GM12891 (cell line): Measurements from ENCODE around the gene ING5.
"Not testable (repeated sequence)": the region's sequence is repeated elsewhere in the genome, so short reads cannot be mapped to it uniquely, and the experiment has no call there.

Source experiments
- DNase-seq: peaks from one replicate; pipeline ENCODE4 v3.0.0; 2011; ENCODE audit warnings: low spot score; ENCODE audit not compliant: insufficient read length
- FAIRE-seq: peaks from 2 replicates; lab custom pipeline; 2011; peaks lifted over from hg19 to GRCh38; lab: Jason Lieb, UNC
- PAX5 ChIP-seq: IDR thresholded peaks from 2 replicates; pipeline ENCODE4 v1.6.1; 2011; ENCODE audit warnings: low read length, moderate library complexity, mild to moderate bottlenecking; ENCODE audit not compliant: insufficient read depth, severe bottlenecking
- POLR2A ChIP-seq: IDR thresholded peaks from 2 replicates; pipeline ENCODE4 v1.6.1; 2011; ENCODE audit warnings: low read depth, low read length, control low read depth
- POLR2AphosphoS5 ChIP-seq: IDR thresholded peaks from 2 replicates; pipeline ENCODE4 v1.6.1; 2011; ENCODE audit warnings: low read depth, low read length, control low read depth
- POU2F2 ChIP-seq: IDR thresholded peaks from 2 replicates; pipeline ENCODE4 v1.6.1; 2011; ENCODE audit warnings: low read depth, mild to moderate bottlenecking, control low read depth, low read length, moderate library complexity
- SPI1 ChIP-seq: IDR thresholded peaks from 2 replicates; pipeline ENCODE4 v1.6.1; 2011; ENCODE audit warnings: low read depth, low read length, control low read depth
- TAF1 ChIP-seq: IDR thresholded peaks from 2 replicates; pipeline ENCODE4 v1.6.1; 2011; ENCODE audit warnings: low read depth, low read length, control low read depth

Gene ING5

DNA sequence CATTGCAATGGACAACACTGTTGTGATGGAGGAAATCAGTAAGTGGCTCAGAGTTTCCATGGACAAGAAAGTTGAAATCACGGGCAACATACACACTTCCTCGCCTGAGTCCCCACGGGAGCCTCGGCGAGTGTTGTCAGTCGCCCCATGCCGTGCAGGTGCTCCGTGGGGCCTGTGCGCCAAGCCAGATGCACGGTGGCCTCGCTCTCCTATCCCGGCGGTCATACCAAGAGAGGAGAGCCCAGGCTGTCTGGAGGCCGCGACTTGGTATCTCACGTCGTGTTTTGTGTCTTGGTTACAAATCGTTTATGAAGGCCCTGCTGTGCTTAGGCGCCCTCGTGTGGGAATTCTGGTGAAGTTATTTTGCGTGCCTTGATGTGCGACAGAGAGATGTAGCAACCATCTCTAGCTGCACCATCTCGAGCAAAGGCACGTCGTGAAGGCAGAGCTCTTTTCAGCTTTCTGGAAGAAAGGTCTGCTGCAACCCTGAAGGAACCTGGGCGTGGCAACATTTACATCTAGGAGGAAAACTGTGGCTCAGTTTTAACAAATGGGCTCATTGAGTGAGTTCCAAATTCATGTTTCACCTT, 42.6 kb upstream of the ING5 start:
- FAIRE-seq (peak; percentile 58), DNase-seq (no peak)
- TF ChIP-seq POLR2AphosphoS5, result no peak
- no peak for TF ChIP-seq TAF1
- TF ChIP-seq SPI1, result no peak
- TF ChIP-seq POLR2A, result no peak
- no peak for TF ChIP-seq PAX5
- no peak for TF ChIP-seq POU2F2

DNA sequence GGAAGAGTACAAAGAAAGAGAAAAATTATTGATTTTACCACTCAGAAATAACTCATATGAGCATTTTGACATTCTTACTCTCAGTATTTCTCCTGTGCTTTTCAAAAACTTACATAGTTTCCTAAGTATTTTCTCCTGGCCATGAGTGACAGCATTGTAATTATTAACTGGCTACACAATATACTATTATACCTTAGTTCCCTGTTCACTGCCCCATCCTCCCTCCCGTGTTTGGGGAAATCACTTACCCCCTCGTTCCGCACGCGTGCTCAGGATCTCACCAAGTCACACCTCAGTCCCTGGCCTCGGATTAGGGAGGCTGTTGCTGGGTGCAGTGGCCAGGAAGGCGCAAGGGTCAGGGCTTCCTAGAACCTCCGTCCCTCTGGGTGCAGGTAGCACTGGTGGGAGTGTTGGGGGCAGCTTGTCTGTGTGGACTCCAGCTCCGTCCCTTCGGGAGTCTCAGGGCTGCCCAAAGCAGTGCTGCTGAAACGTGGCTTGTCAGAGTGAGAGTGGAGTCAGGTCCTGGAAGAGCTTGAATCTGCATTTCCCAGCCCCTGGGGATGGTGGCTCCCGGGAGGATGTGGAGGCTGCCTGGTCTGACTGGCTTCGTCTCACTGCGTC, 41.1 kb upstream of the ING5 start:
- FAIRE-seq (no peak), DNase-seq (no peak)
- TF ChIP-seq TAF1, result no peak
- TF ChIP-seq SPI1, result no peak
- TF ChIP-seq POU2F2, result no peak
- TF ChIP-seq POLR2A, result no peak
- TF ChIP-seq PAX5, result no peak
- no peak for TF ChIP-seq POLR2AphosphoS5

DNA sequence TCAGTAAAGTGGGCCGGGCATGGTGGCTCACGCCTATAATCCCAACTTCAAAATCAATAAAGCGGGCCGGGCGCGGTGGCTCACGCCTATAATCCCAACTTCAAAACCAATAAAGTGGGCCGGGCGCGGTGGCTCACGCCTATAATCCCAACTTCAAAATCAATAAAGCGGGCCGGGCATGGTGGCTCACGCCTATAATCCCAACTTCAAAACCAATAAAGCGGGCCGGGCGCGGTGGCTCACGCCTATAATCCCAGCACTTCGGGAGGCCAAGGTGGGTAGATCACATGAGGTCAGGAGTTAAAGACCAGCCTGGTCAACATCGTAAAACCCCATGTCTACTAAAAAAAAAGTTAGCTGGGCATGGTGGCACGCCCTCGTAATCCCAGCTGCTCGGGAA, 39.1 kb upstream of the ING5 start:
- DNase-seq, FAIRE-seq: not testable (repeated sequence)

DNA sequence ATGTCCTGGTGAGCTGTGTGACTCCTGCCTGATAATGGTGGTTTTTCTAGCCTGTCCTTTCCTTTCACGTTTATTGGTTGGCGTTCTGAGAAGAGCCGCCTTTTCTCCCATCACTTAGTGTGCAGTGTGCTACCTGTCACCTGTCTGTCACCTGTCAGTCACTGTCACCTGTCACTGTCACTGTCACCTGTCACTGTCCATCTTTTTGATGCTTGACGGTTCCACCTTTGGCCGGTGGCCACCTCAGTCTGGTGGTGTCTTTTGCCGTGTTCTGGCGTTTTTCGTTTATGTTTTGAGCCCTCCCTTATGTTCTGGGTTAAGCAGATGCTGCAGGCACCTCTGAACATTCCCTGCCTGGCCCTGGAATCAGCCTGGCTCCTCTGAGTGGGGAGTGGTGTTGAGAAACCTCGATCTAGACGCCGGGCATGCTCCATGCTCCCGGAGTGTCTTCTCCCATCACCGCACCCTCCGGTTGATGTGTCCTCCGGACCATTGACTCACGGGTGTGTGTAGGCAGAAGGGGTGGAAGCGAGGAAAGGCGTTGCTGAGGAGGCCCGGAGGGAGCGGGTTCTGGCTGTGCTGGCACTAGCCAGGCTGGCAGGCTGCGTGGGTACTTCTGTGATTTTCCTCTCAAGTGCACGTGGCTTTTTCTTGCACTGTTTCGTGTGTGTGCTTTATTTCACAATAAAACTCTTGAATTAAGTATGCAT, 36.0 kb upstream of the ING5 start:
- DNase-seq (no peak), FAIRE-seq (peak; percentile 13)
- no peak for TF ChIP-seq SPI1
- no peak for TF ChIP-seq POLR2A
- TF ChIP-seq TAF1, result no peak
- TF ChIP-seq PAX5, result no peak
- no peak for TF ChIP-seq POU2F2
- no peak for TF ChIP-seq POLR2AphosphoS5

DNA sequence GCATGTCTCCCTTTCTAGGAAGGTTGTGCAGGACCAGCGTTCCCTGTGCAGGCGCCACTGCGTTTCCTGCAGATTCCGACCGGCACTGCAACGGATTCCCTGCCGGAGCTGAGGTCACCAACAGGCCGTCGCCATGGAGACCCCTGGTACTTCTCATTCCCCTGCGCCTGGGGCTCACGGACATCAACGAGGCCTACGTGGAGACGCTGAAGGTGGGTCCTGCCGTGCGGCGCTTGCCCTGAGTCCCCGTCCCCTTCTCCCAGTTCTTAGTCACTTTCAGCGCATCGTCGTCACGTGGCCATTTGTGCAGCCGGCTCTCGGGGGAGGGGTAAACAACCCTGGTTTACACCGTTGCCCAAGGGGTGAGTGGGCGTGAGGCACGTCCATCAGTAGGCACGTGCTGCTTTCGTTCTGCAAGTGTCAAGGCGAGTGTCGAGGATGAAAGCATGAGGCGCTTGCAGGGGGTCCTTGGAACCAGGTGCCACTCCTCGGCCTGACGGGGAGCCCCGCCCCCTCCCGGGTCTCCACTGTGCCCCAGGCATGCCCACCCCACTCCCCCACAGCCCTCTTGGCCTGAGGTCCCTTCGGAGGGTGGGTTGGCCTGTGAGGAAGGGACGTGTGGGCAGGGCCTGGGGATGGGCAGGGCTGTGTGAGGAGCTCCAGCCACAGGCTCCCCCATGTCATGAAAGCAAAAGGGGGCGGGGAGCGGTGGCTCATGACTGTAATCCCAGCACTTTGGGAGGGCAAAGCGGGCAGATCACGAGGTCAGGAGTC, 35.0 kb upstream of the ING5 start:
- TF ChIP-seq SPI1, result no peak
- TF ChIP-seq POLR2A, result no peak
- no peak for TF ChIP-seq POU2F2
- no peak for TF ChIP-seq PAX5
- TF ChIP-seq POLR2AphosphoS5, result no peak
- TF ChIP-seq TAF1, result no peak
- DNase-seq, result no peak
- FAIRE-seq, result no peak

DNA sequence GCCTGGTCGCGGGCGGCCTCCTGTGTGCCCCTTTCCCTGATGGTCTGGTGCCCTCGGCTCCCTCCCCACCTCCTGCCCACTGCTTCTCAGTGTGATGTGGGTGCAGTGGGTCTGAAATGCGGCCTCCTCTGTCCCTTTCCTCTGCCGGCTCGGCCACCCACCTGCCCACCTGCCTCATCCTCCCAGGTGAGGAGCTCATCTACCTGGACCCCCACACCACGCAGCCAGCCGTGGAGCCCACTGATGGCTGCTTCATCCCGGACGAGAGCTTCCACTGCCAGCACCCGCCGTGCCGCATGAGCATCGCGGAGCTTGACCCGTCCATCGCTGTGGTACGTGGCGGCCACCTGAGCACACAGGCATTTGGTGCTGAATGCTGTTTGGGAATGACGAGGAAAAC, 33.5 kb upstream of the ING5 start:
- no peak for DNase-seq
- FAIRE-seq, result no peak
- TF ChIP-seq SPI1 (no peak), TAF1 (no peak), POLR2AphosphoS5 (no peak), POLR2A (no peak), PAX5 (no peak), POU2F2 (no peak)

DNA sequence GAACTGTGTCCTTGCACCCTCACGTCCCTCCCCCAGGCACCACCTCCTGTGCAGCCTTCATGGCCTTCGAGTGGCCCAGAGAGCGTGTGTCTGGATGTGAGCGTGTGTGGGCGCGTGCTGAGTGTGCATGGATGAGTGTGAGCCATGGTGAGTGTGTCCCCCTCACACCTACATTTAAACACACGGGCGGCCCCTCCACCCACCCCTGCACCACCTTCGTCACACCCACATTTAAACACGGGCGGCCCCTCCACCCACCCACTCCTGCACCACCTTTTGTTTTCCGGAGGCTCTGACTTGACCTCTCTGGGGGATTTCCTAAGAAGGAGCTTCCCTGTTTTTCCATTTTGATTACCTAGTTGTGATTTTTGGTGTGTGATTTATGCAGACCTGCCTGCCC, 33.0 kb upstream of the ING5 start:
- DNase-seq (no peak), FAIRE-seq (no peak)
- TF ChIP-seq SPI1 (no peak), TAF1 (no peak), PAX5 (no peak), POLR2A (no peak), POU2F2 (no peak), POLR2AphosphoS5 (no peak)

DNA sequence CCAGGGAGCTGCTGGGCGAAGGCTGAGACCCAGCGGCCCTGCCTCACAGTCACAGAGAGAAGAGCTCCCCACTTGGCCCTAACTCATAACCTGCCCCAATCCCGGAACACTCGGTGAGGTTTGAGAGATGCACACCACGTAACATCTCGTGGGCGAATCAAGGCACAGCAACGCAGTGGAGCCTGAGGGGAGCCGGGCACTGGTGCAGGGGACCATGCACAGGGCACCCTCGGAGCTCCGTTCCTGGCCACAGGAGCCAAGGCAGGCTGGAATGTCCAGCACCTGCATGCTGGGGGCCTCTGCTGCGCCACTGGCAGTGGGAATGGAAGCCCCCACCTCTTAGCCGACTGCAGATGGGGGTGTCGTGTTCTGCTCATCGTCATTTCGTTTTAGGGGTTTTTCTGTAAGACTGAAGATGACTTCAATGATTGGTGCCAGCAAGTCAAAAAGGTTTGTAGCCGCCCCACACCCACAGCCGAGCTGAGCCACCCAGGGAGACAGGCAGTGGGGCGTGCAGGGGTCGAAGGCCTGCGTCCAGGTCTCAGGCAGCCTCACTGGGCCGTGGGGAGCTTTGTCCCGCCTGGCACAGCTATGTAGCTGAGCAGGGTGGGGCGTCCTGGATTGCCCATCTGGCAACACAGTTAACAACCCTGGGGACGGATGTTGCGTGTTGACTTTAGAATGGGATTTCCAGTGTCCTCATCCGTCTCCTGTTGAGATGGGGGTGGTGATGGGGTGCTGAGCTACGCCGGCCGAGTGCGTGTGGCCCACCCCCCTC, 31.3 kb upstream of the ING5 start:
- FAIRE-seq (no peak), DNase-seq (no peak)
- TF ChIP-seq POLR2AphosphoS5 (no peak), PAX5 (no peak)

DNA sequence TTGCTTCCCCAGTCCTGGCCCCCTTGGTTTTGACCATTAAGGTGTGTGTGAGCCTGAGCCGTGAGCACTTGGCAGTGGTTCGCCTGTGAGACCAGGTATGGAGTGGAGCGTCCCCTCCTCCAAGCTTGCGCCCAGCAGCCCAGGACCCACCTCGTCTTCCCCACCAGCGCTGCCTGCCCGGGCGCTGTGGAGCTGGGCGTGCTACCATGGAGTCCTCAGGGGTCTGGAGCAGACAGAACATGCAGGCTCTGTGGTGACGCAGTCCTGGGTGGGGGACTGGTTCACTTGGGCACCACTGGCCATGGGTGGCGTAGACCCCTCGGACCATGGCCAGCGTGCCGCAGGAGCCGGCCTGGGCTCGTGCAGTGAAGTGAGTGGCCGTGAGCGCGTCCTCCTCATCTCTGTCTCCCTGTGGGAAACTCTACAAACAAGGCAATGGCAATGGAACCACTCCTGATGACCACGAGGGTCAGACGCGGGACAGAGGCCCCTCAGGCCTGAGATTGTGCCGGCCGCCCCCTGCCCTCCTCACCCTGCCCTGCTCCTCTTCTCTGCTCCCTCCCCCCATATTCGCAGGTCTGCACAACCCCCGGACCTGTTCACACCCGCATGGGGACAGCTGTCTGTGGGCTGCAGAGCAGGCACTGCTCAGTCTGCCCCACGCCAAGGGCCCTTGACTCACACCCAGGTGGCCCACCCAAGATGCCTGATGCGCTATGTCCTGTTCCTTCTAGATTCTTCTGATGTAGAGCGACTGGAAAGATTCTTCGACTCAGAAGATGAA, 30.2 kb upstream of the ING5 start:
- TF ChIP-seq PAX5 (no peak), POLR2A (no peak), POLR2AphosphoS5 (no peak), POU2F2 (no peak), TAF1 (no peak), SPI1 (no peak)
- DNase-seq (no peak), FAIRE-seq (no peak)
